HL-60 (cell line): ENCODE measurements around the gene NMBR.

Experiments
- GABPA ChIP-seq: IDR thresholded peaks from 2 replicates; pipeline ENCODE4 v1.6.1; 2012; ENCODE audit warnings: low read depth
- POLR2AphosphoS5 ChIP-seq: IDR thresholded peaks from 2 replicates; pipeline ENCODE4 v1.6.1; 2012; ENCODE audit warnings: low read depth
- REST ChIP-seq: IDR thresholded peaks from 2 replicates; pipeline ENCODE4 v1.6.1; 2012; ENCODE audit warnings: low read depth; ENCODE audit not compliant: insufficient replicate concordance
- TF ChIP-seq, protein P1 (sequence below): IDR thresholded peaks from one replicate; pipeline ENCODE4 v1.5.1; 2011; ENCODE audit warnings: low read length, control low read depth, inconsistent platforms; ENCODE audit not compliant: insufficient read depth

- TF ChIP-seq, protein P1, sequence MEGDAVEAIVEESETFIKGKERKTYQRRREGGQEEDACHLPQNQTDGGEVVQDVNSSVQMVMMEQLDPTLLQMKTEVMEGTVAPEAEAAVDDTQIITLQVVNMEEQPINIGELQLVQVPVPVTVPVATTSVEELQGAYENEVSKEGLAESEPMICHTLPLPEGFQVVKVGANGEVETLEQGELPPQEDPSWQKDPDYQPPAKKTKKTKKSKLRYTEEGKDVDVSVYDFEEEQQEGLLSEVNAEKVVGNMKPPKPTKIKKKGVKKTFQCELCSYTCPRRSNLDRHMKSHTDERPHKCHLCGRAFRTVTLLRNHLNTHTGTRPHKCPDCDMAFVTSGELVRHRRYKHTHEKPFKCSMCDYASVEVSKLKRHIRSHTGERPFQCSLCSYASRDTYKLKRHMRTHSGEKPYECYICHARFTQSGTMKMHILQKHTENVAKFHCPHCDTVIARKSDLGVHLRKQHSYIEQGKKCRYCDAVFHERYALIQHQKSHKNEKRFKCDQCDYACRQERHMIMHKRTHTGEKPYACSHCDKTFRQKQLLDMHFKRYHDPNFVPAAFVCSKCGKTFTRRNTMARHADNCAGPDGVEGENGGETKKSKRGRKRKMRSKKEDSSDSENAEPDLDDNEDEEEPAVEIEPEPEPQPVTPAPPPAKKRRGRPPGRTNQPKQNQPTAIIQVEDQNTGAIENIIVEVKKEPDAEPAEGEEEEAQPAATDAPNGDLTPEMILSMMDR = no peak
- TF ChIP-seq REST (no peak), GABPA (no peak), POLR2AphosphoS5 (no peak)
Observed at GRCh38 chr6:142174703-142175102, 27.8 kb upstream of the NMBR start.
